ENCODE measurements around the gene AFF4.

The AFF4 gene

DNA sequence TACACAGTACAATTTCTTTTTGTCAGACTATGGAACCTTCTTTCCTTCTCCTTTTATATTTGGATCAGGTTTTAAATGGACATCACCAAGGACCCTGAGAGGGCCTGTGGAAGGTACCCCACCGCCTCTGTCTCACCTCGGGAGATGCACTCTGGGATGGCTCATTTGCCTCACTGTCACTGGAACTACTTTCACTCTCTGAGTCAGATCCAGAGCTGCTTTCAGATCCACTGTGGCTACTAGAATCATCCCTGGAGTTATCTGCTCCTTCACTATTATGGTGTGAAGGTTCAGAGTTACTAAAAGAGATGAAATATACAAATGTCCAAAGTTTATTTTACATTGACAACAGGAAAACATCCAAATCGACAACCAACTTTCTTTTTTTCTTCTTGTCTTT is 65.3 kb downstream of the AFF4 start:
- H3K4me3 ChIP-seq (ENCODE audit: low read length), result no peak overlapping the region
- DNase-seq (ENCODE audit: low read depth, low spot score), result no peak

DNA sequence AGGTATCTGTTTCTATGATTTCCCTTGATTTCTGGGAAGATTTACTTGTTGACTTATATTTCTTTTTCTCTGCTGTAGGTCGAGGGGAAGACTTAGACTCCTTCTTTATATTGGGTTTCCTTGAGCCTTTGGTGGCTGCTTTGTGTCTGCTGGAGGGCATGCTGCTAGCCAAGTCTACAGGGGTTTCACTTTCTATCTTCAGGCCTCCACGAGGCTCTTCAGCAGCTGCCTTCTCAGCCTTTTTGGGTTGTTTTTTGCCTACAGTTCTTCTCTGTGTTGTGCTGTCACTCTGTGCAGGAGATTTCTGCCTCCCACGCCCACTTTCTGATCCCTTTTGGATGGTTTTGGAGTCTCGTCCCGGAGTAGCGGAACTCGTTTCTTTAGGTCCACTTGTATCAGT is 66.7 kb downstream of the AFF4 start:
- no peak overlapping the region for H3K4me3 ChIP-seq (ENCODE audit: low read length)
- DNase-seq (ENCODE audit: low read depth, low spot score), result no peak

GRCh38 chr5:132895719-132896305 is 67.6 kb downstream of the AFF4 start:
- no peak for DNase-seq (ENCODE audit: low read depth, low spot score)
- H3K4me3 ChIP-seq (ENCODE audit: low read length), result no peak overlapping the region

GRCh38 chr5:132890817-132891216 is 72.6 kb downstream of the AFF4 start:
- H3K4me3 ChIP-seq (ENCODE audit: low read length), result no peak overlapping the region
- no peak for DNase-seq (ENCODE audit: low read depth, low spot score)

DNA sequence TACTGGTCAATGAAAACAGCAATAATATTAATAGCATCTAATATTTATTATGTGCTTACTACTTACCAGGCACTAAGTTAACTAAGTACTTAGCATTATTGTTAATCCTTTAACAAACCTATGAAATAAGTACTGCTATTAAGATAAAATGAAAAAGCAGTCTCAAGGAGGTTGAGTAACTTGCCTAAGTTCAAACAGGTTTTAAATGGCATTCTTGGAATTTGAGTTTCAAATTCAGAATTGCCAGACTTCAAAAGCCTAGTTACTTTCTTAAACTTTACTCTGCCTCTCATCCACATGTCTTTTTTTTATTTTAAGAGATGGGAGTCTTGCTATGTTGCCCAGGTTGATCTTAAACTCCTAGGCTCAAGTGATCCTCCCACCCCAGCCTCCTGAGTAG is 73.9 kb downstream of the AFF4 start:
- no peak for DNase-seq (ENCODE audit: low read depth, low spot score)
- no peak overlapping the region for H3K4me3 ChIP-seq (ENCODE audit: low read length)

- H3K4me3 ChIP-seq (ENCODE audit: low read length), result no peak overlapping the region
- DNase-seq (ENCODE audit: low read depth, low spot score), result no peak
Observed at GRCh38 chr5:132887283-132887682, 76.2 kb downstream of the AFF4 start.

GRCh38 chr5:132886064-132886823 is 77.2 kb downstream of the AFF4 start:
- DNase-seq (ENCODE audit: low read depth, low spot score), result no peak
- no peak overlapping the region for H3K4me3 ChIP-seq (ENCODE audit: low read length)

- no peak overlapping the region for H3K4me3 ChIP-seq (ENCODE audit: low read length)
- DNase-seq (ENCODE audit: low read depth, low spot score), result no peak
Observed at GRCh38 chr5:132884548-132884947, 78.9 kb downstream of the AFF4 start.

DNA sequence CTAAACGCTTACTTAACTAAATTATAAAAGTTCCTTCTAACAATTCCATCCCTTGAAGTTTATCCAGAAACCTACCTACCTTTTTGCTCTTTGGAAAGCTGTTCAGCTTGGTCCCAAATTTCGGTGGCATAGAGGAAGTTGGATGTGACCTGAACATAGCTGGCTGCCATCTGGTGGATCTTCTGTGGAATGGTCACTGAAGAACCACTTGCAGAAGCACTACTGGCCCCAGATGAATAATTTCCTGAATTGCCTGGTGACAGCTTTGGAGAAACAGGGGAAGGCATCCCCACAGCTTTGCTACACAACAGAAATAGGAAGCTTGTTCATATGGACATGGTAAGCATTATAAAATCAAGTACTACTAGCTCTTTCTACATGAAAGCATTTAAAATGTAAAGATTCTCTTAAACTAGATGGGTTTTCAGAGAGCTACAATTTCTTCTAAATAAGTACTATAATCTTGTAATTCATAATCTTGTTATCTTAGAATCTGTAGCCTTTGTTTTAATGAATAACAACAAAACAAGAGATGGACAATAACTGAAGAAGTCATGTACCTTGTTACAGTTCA is 80.1 kb downstream of the AFF4 start:
- no peak overlapping the region for H3K4me3 ChIP-seq (ENCODE audit: low read length)
- DNase-seq (ENCODE audit: low read depth, low spot score), result peak; percentile 29

DNA sequence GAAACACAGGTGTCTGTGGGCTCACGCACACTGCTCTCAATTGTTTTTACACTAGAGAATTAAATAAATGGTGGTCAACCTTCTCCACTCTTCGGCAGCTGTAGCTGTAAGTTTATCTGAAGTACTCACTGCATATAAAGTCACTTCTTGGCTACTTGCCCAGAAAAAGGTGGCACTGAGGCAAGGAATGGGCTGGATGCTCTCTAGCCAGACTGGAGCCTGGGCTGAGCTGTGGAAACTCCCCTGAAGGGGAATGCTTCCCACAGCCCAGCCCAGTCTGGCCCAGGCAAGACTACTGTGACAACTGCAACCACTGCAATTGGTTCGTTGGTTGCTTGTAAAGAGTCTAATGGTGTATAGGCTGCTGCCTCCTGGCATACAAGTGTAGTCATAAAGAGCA is 85.5 kb downstream of the AFF4 start:
- no peak for DNase-seq (ENCODE audit: low read depth, low spot score)
- no peak overlapping the region for H3K4me3 ChIP-seq (ENCODE audit: low read length)

DNA sequence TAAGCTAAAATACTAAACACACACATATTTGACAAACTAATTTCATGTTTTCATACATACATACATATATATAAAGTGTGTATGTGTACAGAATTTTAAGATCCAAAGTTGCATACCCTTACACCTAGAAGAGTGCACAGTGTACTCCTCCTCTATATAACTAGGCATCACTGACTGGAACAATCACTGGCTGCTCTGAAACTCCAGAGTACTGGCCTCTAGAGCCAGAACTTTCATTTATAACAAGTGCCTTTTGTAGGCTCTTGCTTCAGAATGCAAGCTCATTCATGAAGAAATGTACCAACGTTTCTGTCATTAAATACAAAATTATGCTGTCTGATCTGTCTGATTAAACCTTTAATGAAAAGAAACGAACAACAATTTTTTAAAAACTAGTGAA is 86.0 kb downstream of the AFF4 start:
- no peak for DNase-seq (ENCODE audit: low read depth, low spot score)
- H3K4me3 ChIP-seq (ENCODE audit: low read length), result no peak overlapping the region

GRCh38 chr5:132876020-132876759 is 87.2 kb downstream of the AFF4 start:
- no peak overlapping the region for H3K4me3 ChIP-seq (ENCODE audit: low read length)
- DNase-seq (ENCODE audit: low read depth, low spot score), result no peak

DNA sequence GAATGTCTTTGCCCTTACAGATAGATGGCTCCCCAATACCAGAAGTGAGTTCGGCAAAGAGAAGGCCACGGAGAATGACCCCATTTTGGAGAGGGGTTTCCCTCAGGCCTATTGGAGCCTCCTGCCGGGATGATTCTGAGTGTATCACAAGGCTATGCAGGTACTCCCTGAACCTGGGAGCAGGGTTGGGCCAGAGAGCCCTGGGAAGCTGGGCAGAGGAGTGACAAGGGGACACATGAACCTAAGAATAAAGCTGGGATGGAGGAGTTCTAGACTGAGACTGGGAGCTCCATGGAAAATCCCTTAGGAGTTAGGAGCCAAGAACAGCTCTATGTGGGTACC is 89.5 kb downstream of the AFF4 start:
- no peak overlapping the region for H3K4me3 ChIP-seq (ENCODE audit: low read length)
- no peak for DNase-seq (ENCODE audit: low read depth, low spot score)

DNA sequence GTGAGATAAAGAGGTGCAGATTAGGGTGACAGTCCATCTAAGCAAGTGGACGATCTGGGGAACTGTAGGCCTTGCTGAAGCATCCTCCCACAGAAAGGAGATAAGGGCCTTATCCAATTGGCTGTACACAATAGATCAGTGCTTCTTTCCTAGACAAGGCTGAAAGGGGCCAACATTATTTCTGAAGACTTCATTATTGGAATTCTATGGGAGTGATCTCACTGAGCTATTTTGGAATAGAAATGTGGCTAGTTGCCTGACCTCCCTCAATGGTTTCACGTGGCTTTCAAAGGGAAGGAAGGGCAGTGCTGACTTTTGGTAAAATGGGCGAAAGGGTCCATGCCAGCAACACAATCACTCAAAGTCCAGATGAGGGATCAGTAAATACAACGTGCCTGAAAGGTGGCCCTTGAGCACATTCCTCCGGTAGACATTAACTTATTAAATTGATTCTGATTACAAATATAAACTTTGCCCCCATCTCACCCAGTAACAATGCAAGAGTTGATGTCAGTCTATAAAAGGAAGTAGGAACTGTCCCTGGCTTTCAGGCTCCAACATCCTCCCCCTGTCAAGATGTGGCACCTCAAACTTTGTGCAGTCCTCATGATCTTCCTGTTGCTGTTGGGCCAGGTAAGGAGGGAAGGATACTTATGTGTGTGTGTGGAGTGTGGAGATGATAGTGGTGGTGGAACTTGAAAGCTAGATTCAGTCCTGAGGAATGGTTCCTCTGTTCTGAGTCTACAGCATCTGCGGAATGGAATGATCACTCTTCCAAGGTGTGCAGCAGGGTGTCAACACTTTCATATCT is 90.1 kb downstream of the AFF4 start, which contains the start of gene LEAP2:
TSS of gene LEAP2 (plus strand) at position 550 of the 811 bp plus-strand sequence. CDS start at position 577, 27 bp downstream.
- DNase-seq (ENCODE audit: low read depth, low spot score), result no peak
- no peak within 1 kb of the TSS for H3K4me3 ChIP-seq (ENCODE audit: low read length)

DNA sequence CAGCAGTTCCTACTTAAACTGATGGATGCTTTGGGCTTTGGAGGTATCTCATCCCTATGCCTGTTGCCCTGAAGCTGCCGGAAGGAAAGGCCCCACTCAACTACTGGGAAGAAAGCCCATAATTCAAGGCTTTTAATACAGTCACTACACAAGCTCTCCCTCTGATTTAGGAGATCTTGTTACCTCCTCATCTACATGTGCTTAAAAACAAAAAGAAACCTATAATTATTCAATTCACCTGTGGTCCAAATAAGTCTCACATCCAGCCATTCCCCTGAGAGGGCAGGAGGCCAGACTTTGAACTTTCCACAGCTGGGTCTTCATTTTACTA is 90.7 kb downstream of the AFF4 start:
- no peak for DNase-seq (ENCODE audit: low read depth, low spot score)
- no peak overlapping the region for H3K4me3 ChIP-seq (ENCODE audit: low read length)

- no peak overlapping the region for H3K4me3 ChIP-seq (ENCODE audit: low read length)
- no peak for DNase-seq (ENCODE audit: low read depth, low spot score)
Observed at GRCh38 chr5:132871459-132872284, 91.8 kb downstream of the AFF4 start.

GRCh38 chr5:132870801-132871200 is 92.6 kb downstream of the AFF4 start:
- H3K4me3 ChIP-seq (ENCODE audit: low read length), result no peak overlapping the region
- DNase-seq (ENCODE audit: low read depth, low spot score), result no peak

- no peak overlapping the region for H3K4me3 ChIP-seq (ENCODE audit: low read length)
- DNase-seq (ENCODE audit: low read depth, low spot score), result no peak
Observed at GRCh38 chr5:132868754-132869153, 94.7 kb downstream of the AFF4 start.

DNA sequence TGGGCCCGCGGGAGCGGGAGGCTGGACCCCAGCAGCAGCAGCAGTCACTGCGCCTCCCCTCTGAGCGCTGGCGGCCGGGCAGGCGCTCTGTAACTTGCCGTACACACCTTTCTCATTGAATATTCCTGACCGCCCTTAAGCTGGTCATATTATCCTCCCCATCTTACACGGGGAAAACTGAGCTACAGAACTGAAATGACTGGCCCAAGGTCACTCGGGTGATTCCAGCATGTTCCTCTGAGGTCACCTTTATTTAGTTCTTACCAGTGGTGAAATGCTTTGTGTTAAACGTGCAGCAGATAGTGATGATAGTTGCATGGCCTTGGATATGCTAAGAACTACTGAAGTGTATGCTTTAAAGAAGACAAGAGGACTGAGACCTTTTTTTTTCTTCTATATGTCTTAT is 96.4 kb downstream of the AFF4 start:
- no peak for DNase-seq (ENCODE audit: low read depth, low spot score)

More for the DNA sequence above, 96.4 kb downstream of the AFF4 start:
- H3K4me3 ChIP-seq (ENCODE audit: low read length), result peak overlapping the region; percentile 95

Data from Jurkat, Clone E6-1 (cell line).